Neural progenitor cell (in vitro differentiated cells): ENCODE measurements around the gene FKRP. TPM values are rescaled to one million over a fixed set of nuclear protein-coding genes. Genes with fewer than 3 reads are reported as not detected.

Source experiments
- DNase-seq: peaks from one replicate; pipeline ENCODE4 v3.0.0-alpha.2; 2016; ENCODE audit warnings: low spot score
- H2AFZ ChIP-seq: fragments of 200-600 bp; sonication (generic); replicated peaks from 2 replicates; pipeline ENCODE4 v1.6.1; 2016; ENCODE audit warnings: antibody characterized with exemption
- H3F3A ChIP-seq: fragments of 200-600 bp; sonication (generic); 2 replicates; pipeline ENCODE4 v1.6.1; 2016; ENCODE audit warnings: antibody characterized with exemption, low read depth
- H3K27ac ChIP-seq: fragments of 200-600 bp; sonication (generic); 2 replicates; pipeline ENCODE4 v1.5.1; 2016; ENCODE audit warnings: mild to moderate bottlenecking
- H3K27me3 ChIP-seq: fragments of 200-600 bp; sonication (generic); 2 replicates; pipeline ENCODE4 v1.6.1; 2016; ENCODE audit warnings: mild to moderate bottlenecking, moderate library complexity
- H3K36me3 ChIP-seq: fragments of 200-600 bp; sonication (generic); 2 replicates; pipeline ENCODE4 v1.5.1; 2016
- H3K4me1 ChIP-seq: fragments of 200-600 bp; sonication (generic); 2 replicates; pipeline ENCODE4 v1.6.1; 2016; ENCODE audit warnings: mixed run types
- H3K4me2 ChIP-seq: fragments of 200-600 bp; sonication (generic); 2 replicates; pipeline ENCODE4 v1.6.1; 2016
- H3K4me3 ChIP-seq: fragments of 200-600 bp; sonication (generic); 2 replicates; pipeline ENCODE4 v1.5.1; 2016
- H3K79me2 ChIP-seq: fragments of 200-600 bp; sonication (generic); 2 replicates; pipeline ENCODE4 v1.6.1; 2016; ENCODE audit warnings: low read depth
- H3K9ac ChIP-seq: fragments of 200-600 bp; sonication (generic); 2 replicates; pipeline ENCODE4 v1.6.1; 2016
- H3K9me3 ChIP-seq: fragments of 200-600 bp; sonication (generic); 2 replicates; pipeline ENCODE4 v1.5.1; 2016; ENCODE audit warnings: low read depth
- H4K20me1 ChIP-seq: fragments of 200-600 bp; sonication (generic); 2 replicates; pipeline ENCODE4 v1.6.1; 2016; ENCODE audit warnings: low read depth
- H3K27ac Mint-ChIP-seq: 3 replicates; pipeline ENCODE4 v1.8.0; 2021; ENCODE audit warnings: mixed read lengths
- H3K27me3 Mint-ChIP-seq: 2 replicates; pipeline ENCODE4 v1.8.0; 2022; ENCODE audit warnings: low read depth, mild to moderate bottlenecking, inconsistent platforms, moderate library complexity, mixed read lengths; ENCODE audit not compliant: insufficient read depth
- H3K36me3 Mint-ChIP-seq: 3 replicates; pipeline ENCODE4 v1.8.0; 2021; ENCODE audit warnings: mixed read lengths
- H3K4me1 Mint-ChIP-seq: 3 replicates; pipeline ENCODE4 v1.8.0; 2021; ENCODE audit warnings: mixed read lengths
- H3K4me3 Mint-ChIP-seq: 3 replicates; pipeline ENCODE4 v1.8.0; 2021; ENCODE audit warnings: mild to moderate bottlenecking, moderate library complexity, mixed read lengths
- H3K9me3 Mint-ChIP-seq: 3 replicates; pipeline ENCODE4 v1.8.0; 2020; ENCODE audit warnings: mixed read lengths
- EZH2 ChIP-seq: fragments of 200-600 bp; sonication (generic); IDR thresholded peaks from 2 replicates; pipeline ENCODE4 v1.6.1; 2017; ENCODE audit warnings: antibody characterized with exemption, mild to moderate bottlenecking, moderate library complexity
- EZH2phosphoT487 ChIP-seq: fragments of 200-600 bp; sonication (generic); IDR thresholded peaks from 2 replicates; pipeline ENCODE4 v1.6.1; 2017; ENCODE audit warnings: antibody characterized with exemption
- total RNA-seq: library from RNA; depleted of rRNA; stranded (reverse); fragments of >200 nt; gene quantifications from 2 replicates; pipeline ENCODE4 v1.2.3, GENCODE V29; 2015; ENCODE audit warnings: low replicate concordance
- TF ChIP-seq, protein P1 (sequence below): fragments of 200-600 bp; sonication (generic); IDR thresholded peaks from 2 replicates; pipeline ENCODE4 v1.5.1; 2017; ENCODE audit warnings: antibody characterized with exemption, mild to moderate bottlenecking

FKRP gene
- total RNA-seq, 1 donor from 2014 or later: 18.6 TPM

DNA sequence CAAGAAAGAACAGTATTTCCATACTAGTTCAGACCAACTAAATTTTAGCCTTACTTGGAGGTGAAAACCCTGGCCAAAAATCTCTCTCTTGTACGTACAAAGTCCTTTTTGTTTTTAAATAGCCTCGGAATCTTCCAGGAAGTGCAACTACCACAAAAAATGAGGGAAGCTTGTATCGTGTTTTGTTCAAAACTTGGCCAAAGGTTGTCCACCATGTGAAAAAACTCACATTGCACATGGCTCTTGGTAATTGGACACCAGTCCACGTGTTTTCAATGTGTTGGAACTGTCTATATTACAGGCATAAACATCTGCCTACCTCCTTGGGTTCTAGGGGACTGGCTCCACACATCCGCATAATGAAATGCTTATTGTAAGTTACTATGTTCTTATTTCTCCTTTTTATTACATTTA is 15.6 kb downstream of the FKRP start:
- Mint-ChIP-seq H3K9me3 (no peaks in the 10 kb centered on the region), H3K4me1 (peaks cover 4% of the 10 kb centered on the region)
- H3K9ac ChIP-seq: no peak overlapping the region

DNA sequence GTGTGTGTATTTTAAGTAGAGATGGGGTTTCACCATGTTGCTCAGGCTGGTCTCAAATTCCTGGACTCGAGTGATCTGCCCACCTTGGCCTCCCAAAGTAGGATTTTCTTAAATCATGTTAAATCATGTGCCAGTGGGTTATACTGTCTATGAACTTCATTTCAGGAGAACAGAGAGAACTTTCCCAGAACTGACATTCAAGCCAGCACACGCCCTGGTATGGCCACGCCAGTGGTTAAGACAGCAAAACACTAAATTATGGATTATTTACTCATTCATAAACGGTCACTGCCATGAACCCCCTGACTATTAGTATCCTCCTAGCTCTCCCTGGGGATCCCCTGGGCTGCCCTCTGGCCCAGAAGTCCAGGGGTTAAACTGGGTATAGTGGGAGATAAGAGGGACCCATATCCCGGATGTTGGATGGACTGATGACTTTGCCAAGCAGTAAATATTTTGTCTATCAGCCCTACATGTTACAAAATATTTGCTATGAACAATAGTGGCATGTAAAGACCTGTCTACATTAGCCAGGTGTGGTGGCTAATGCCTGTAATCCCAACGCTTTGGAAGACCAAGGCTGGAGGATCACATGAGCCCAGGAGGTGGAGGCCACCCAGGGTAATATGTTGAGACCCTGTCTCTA is 16.5 kb downstream of the FKRP start:
- no peak for DNase-seq
- Mint-ChIP-seq H3K4me1 (peaks cover 4% of the 10 kb centered on the region), H3K9me3 (no peaks in the 10 kb centered on the region), H3K27ac (no peak overlapping the region), H3K36me3 (no peaks in the 10 kb centered on the region), H3K27me3 (peaks cover 6% of the 10 kb centered on the region), H3K4me3 (no peak overlapping the region)
- Histone ChIP-seq H3K27ac (no peak overlapping the region), H3K4me2 (no peak overlapping the region), H3K79me2 (no peaks in the 10 kb centered on the region), H3K4me1 (no peaks in the 10 kb centered on the region), H3K4me3 (no peak overlapping the region), H3F3A (peaks cover 4% of the 10 kb centered on the region), H4K20me1 (peaks cover 7% of the 10 kb centered on the region), H3K9ac (no peak overlapping the region), H2AFZ (no peak overlapping the region), H3K9me3 (no peaks in the 10 kb centered on the region), H3K36me3 (no peaks in the 10 kb centered on the region), H3K27me3 (no peaks in the 10 kb centered on the region)
- TF ChIP-seq, protein P1, sequence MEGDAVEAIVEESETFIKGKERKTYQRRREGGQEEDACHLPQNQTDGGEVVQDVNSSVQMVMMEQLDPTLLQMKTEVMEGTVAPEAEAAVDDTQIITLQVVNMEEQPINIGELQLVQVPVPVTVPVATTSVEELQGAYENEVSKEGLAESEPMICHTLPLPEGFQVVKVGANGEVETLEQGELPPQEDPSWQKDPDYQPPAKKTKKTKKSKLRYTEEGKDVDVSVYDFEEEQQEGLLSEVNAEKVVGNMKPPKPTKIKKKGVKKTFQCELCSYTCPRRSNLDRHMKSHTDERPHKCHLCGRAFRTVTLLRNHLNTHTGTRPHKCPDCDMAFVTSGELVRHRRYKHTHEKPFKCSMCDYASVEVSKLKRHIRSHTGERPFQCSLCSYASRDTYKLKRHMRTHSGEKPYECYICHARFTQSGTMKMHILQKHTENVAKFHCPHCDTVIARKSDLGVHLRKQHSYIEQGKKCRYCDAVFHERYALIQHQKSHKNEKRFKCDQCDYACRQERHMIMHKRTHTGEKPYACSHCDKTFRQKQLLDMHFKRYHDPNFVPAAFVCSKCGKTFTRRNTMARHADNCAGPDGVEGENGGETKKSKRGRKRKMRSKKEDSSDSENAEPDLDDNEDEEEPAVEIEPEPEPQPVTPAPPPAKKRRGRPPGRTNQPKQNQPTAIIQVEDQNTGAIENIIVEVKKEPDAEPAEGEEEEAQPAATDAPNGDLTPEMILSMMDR: no peak
- no peak for TF ChIP-seq EZH2
- no peak for TF ChIP-seq EZH2phosphoT487

More for the DNA sequence above, 15.6 kb downstream of the FKRP start:
- TF ChIP-seq EZH2 (no peak), EZH2phosphoT487 (no peak)
- TF ChIP-seq, protein P1: no peak
- H3K27ac ChIP-seq: no peak overlapping the region
- peaks cover 14% of the 10 kb centered on the region for H4K20me1 ChIP-seq
- peaks cover 10% of the 10 kb centered on the region for H3F3A ChIP-seq
- no peak overlapping the region for H2AFZ ChIP-seq
- no peaks in the 10 kb centered on the region for H3K79me2 ChIP-seq
- Mint-ChIP-seq H3K27ac (no peak overlapping the region), H3K36me3 (peaks cover 2% of the 10 kb centered on the region), H3K4me3 (no peak overlapping the region), H3K27me3 (peaks cover 6% of the 10 kb centered on the region)
- no peaks in the 10 kb centered on the region for H3K36me3 ChIP-seq
- no peaks in the 10 kb centered on the region for H3K27me3 ChIP-seq
- H3K4me1 ChIP-seq: no peaks in the 10 kb centered on the region
- no peaks in the 10 kb centered on the region for H3K9me3 ChIP-seq
- no peak overlapping the region for H3K4me3 ChIP-seq
- H3K4me2 ChIP-seq: no peak overlapping the region
- no peak for DNase-seq

DNA sequence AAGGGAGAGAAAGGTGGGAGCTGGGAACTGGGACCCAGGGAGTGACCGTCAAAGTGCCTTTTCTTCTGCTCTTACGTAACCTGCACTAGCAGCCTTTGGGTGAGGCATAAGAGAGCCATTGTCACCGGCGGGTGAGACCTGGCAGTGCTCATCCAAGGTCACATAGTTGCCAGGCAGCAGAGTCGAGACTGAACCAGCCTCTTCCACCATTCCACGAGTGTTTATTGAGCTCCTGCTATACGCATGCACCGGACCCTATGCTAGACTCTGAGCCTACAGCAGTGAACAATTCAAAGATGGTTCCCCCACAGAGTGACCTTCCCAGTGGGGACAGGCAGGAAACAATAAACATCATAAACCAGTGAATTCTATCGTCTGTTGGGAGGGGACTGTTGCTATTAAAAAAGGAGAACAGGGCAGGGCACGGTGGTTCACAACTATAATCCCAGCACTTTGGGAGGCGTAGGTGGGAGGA is 19.0 kb downstream of the FKRP start:
- no peak for DNase-seq
- Histone ChIP-seq H3K27ac (no peak overlapping the region), H3K9me3 (no peaks in the 10 kb centered on the region), H3K79me2 (no peaks in the 10 kb centered on the region), H3K4me1 (no peaks in the 10 kb centered on the region), H3K36me3 (no peaks in the 10 kb centered on the region), H2AFZ (no peak overlapping the region), H3K4me3 (no peak overlapping the region), H3K27me3 (no peaks in the 10 kb centered on the region), H3F3A (peaks cover 7% of the 10 kb centered on the region), H4K20me1 (no peaks in the 10 kb centered on the region), H3K9ac (no peak overlapping the region), H3K4me2 (no peak overlapping the region)
- Mint-ChIP-seq H3K4me1 (peaks cover 12% of the 10 kb centered on the region), H3K4me3 (no peak overlapping the region), H3K9me3 (no peaks in the 10 kb centered on the region), H3K36me3 (no peaks in the 10 kb centered on the region), H3K27me3 (no peaks in the 10 kb centered on the region), H3K27ac (no peak overlapping the region)
- TF ChIP-seq, protein P1: no peak
- TF ChIP-seq EZH2phosphoT487 (no peak), EZH2 (no peak)
